Ureter (tissue), 1 donor: Measurements from ENCODE around the gene APBA1. TPM values are rescaled to one million over a fixed set of nuclear protein-coding genes. Genes with fewer than 3 reads are reported as not detected.
A peak's percentile ranks its signal among the peaks of the same experiment; 100 is the strongest.

Experiments
- DNase-seq: peaks from one replicate; pipeline ENCODE4 v3.0.0-alpha.2; 2020; ENCODE audit warnings: low spot score
- total RNA-seq: library from RNA; stranded (reverse); gene quantifications from one replicate; pipeline ENCODE4 v1.2.4, GENCODE V29; 2023
- donor health status: DM: yes; HTN: yes; CAD: no.

Gene APBA1
- total RNA-seq, 1 donor from 2014 or later, result 21.1 TPM

- no peak for DNase-seq
Measured at GRCh38 chr9:69474821-69475220, 197.3 kb downstream of the APBA1 start.

GRCh38 chr9:69472101-69472620 lies 200.0 kb downstream of the APBA1 start:
- no peak for DNase-seq

GRCh38 chr9:69471433-69471832 lies 200.7 kb downstream of the APBA1 start:
- DNase-seq, result no peak

- no peak for DNase-seq
Measured at GRCh38 chr9:69470186-69470977, 201.8 kb downstream of the APBA1 start.

GRCh38 chr9:69469136-69469535 lies 203.0 kb downstream of the APBA1 start:
- DNase-seq, result no peak

- DNase-seq, result no peak
Measured at GRCh38 chr9:69468380-69468779, 203.8 kb downstream of the APBA1 start.

GRCh38 chr9:69466151-69466550 lies 206.0 kb downstream of the APBA1 start:
- no peak for DNase-seq

- DNase-seq, result peak; percentile 71
Measured at GRCh38 chr9:69465473-69465872, 206.7 kb downstream of the APBA1 start.

- no peak for DNase-seq
Measured at GRCh38 chr9:69463497-69464068, 208.6 kb downstream of the APBA1 start.

- no peak for DNase-seq
Measured at GRCh38 chr9:69462394-69462793, 209.8 kb downstream of the APBA1 start.

GRCh38 chr9:69461103-69461887 lies 210.9 kb downstream of the APBA1 start:
- no peak for DNase-seq

- DNase-seq, result no peak
Measured at GRCh38 chr9:69460012-69460411, 212.2 kb downstream of the APBA1 start.

- no peak for DNase-seq
Measured at GRCh38 chr9:69458176-69458575, 214.0 kb downstream of the APBA1 start.

GRCh38 chr9:69456201-69456600 lies 216.0 kb downstream of the APBA1 start:
- no peak for DNase-seq

- DNase-seq, result no peak
Measured at GRCh38 chr9:69455311-69455710, 216.9 kb downstream of the APBA1 start.

- no peak for DNase-seq
Measured at GRCh38 chr9:69454321-69454720, 217.8 kb downstream of the APBA1 start.

GRCh38 chr9:69453746-69454145 lies 218.4 kb downstream of the APBA1 start:
- DNase-seq, result no peak

GRCh38 chr9:69452110-69452782 lies 219.9 kb downstream of the APBA1 start:
- DNase-seq, result no peak

- DNase-seq, result no peak
Measured at GRCh38 chr9:69446496-69446895, 225.7 kb downstream of the APBA1 start.

- no peak for DNase-seq
Measured at GRCh38 chr9:69445251-69445650, 226.9 kb downstream of the APBA1 start.

- no peak for DNase-seq
Measured at GRCh38 chr9:69444791-69445190, 227.4 kb downstream of the APBA1 start.

GRCh38 chr9:69444021-69444420 lies 228.2 kb downstream of the APBA1 start:
- no peak for DNase-seq
